H9 (cell line): Measurements from ENCODE around the gene DCTN2. TPM values are rescaled to one million over a fixed set of nuclear protein-coding genes. Genes with fewer than 3 reads are reported as not detected.

Experiments
- DNase-seq: peaks from one replicate; pipeline ENCODE4 v3.0.0-alpha.2; 2017
- H2AFZ ChIP-seq: one replicate; pipeline ENCODE4 v1.6.1; 2013; ENCODE audit warnings: mild to moderate bottlenecking, low read length, control low read depth, moderate library complexity
- H2AK5ac ChIP-seq: 2 replicates; pipeline ENCODE4 v1.6.1; 2013; ENCODE audit warnings: low read length, control low read depth, mixed read lengths; ENCODE audit not compliant: insufficient read length
- H2BK120ac ChIP-seq: one replicate; pipeline ENCODE4 v1.6.1; 2013; ENCODE audit warnings: low read depth, mild to moderate bottlenecking, low read length, control low read depth, inconsistent platforms; ENCODE audit not compliant: poor library complexity, severe bottlenecking
- H2BK12ac ChIP-seq: 2 replicates; pipeline ENCODE4 v1.6.1; 2013; ENCODE audit warnings: low read length, control low read depth, mixed read lengths, low read depth; ENCODE audit not compliant: insufficient read length
- H2BK15ac ChIP-seq: 2 replicates; pipeline ENCODE4 v1.6.1; 2013; ENCODE audit warnings: low read depth, low read length, control low read depth
- H2BK20ac ChIP-seq: one replicate; pipeline ENCODE4 v1.6.1; 2013; ENCODE audit warnings: low read depth, mild to moderate bottlenecking, low read length, control low read depth, inconsistent platforms; ENCODE audit not compliant: poor library complexity, severe bottlenecking
- H2BK5ac ChIP-seq: 2 replicates; pipeline ENCODE4 v1.6.1; 2013; ENCODE audit warnings: low read length, control low read depth, mixed read lengths; ENCODE audit not compliant: insufficient read length
- H3K14ac ChIP-seq: 2 replicates; pipeline ENCODE4 v1.6.1; 2013; ENCODE audit warnings: low read length, control low read depth; ENCODE audit not compliant: insufficient read depth
- H3K18ac ChIP-seq: 2 replicates; pipeline ENCODE4 v1.6.1; 2013; ENCODE audit warnings: low read depth, mild to moderate bottlenecking, mixed read lengths, low read length, control low read depth; ENCODE audit not compliant: insufficient read length
- H3K23ac ChIP-seq: 2 replicates; pipeline ENCODE4 v1.6.1; 2013; ENCODE audit warnings: low read length, control low read depth, mixed read lengths, low read depth; ENCODE audit not compliant: insufficient read length
- H3K23me2 ChIP-seq: 2 replicates; pipeline ENCODE4 v1.6.1; 2013; ENCODE audit warnings: low read depth, mild to moderate bottlenecking, mixed read lengths, low read length, control low read depth; ENCODE audit not compliant: insufficient read length, poor library complexity, severe bottlenecking
- H3K27ac ChIP-seq: 2 replicates; pipeline ENCODE4 v1.5.1; 2013; ENCODE audit warnings: low read length, control low read depth, mixed read lengths, low read depth; ENCODE audit not compliant: insufficient read length
- H3K27me3 ChIP-seq: 2 replicates; pipeline ENCODE4 v1.6.1; 2013; ENCODE audit warnings: low read length, control low read depth, inconsistent platforms; ENCODE audit not compliant: insufficient read depth
- H3K4ac ChIP-seq: 2 replicates; pipeline ENCODE4 v1.6.1; 2013; ENCODE audit warnings: low read depth, mild to moderate bottlenecking, control low read depth, inconsistent platforms, low read length, moderate library complexity
- H3K4me1 ChIP-seq: 2 replicates; pipeline ENCODE4 v1.6.1; 2013; ENCODE audit warnings: low read length, control low read depth, inconsistent platforms; ENCODE audit not compliant: insufficient read depth
- H3K4me2 ChIP-seq: 2 replicates; pipeline ENCODE4 v1.6.1; 2013; ENCODE audit warnings: low read length, control low read depth, mixed read lengths; ENCODE audit not compliant: insufficient read length, insufficient read depth
- H3K56ac ChIP-seq: 2 replicates; pipeline ENCODE4 v1.6.1; 2013; ENCODE audit warnings: low read depth, mild to moderate bottlenecking, mixed read lengths, low read length, control low read depth; ENCODE audit not compliant: insufficient read length
- H3K79me1 ChIP-seq: 2 replicates; pipeline ENCODE4 v1.6.1; 2013; ENCODE audit warnings: low read depth, mild to moderate bottlenecking, moderate library complexity, low read length, control low read depth, inconsistent platforms; ENCODE audit not compliant: insufficient read depth, poor library complexity, severe bottlenecking
- H3K79me2 ChIP-seq: 2 replicates; pipeline ENCODE4 v1.6.1; 2013; ENCODE audit warnings: low read length, control low read depth, inconsistent platforms; ENCODE audit not compliant: insufficient read depth
- H3K9ac ChIP-seq: 2 replicates; pipeline ENCODE4 v1.6.1; 2013; ENCODE audit warnings: low read length, control low read depth, mixed read lengths; ENCODE audit not compliant: insufficient read length; ENCODE audit errors: extremely low read depth
- H3K9me3 ChIP-seq: one replicate; pipeline ENCODE4 v1.6.1; 2013; ENCODE audit warnings: low read depth, low read length, inconsistent platforms; ENCODE audit not compliant: control insufficient read depth
- H3T11ph ChIP-seq: one replicate; pipeline ENCODE4 v1.6.1; 2013; ENCODE audit warnings: mild to moderate bottlenecking, low read length, control low read depth, inconsistent platforms
- H4K20me1 ChIP-seq: one replicate; pipeline ENCODE4 v1.6.1; 2013; ENCODE audit not compliant: control insufficient read depth, insufficient read length, insufficient read depth
- H4K5ac ChIP-seq: 2 replicates; pipeline ENCODE4 v1.6.1; 2013; ENCODE audit warnings: low read depth, mild to moderate bottlenecking, mixed read lengths, low read length, control low read depth; ENCODE audit not compliant: insufficient read length
- H4K8ac ChIP-seq: replicated peaks from 2 replicates; pipeline ENCODE4 v1.6.1; 2013; ENCODE audit warnings: low read length, control low read depth, mixed read lengths, low read depth; ENCODE audit not compliant: insufficient read length
- H4K91ac ChIP-seq: 2 replicates; pipeline ENCODE4 v1.6.1; 2013; ENCODE audit warnings: low read depth, mild to moderate bottlenecking, moderate library complexity, mixed read lengths, low read length, control low read depth; ENCODE audit not compliant: insufficient read length
- H3K27ac Mint-ChIP-seq, 3 experiments: 2 replicates in 2 of 3; 3 replicates in 1 of 3; pipeline ENCODE4 v1.8.0; 2020 to 2021; ENCODE audit warnings: mixed read lengths in 3 of 3, mild to moderate bottlenecking in 1 of 3, moderate library complexity in 1 of 3
- H3K27me3 Mint-ChIP-seq: 2 replicates; pipeline ENCODE4 v1.8.0; 2021; ENCODE audit warnings: low read depth, mild to moderate bottlenecking, moderate library complexity, mixed read lengths
- H3K36me3 Mint-ChIP-seq, 3 experiments: 2 replicates in 2 of 3; 3 replicates in 1 of 3; pipeline ENCODE4 v1.8.0; 2020 to 2021; ENCODE audit warnings: low read depth in 3 of 3, mixed read lengths in 3 of 3; ENCODE audit not compliant: insufficient read depth in 1 of 3
- H3K4me1 Mint-ChIP-seq, 2 experiments: 2 replicates each; pipeline ENCODE4 v1.8.0; 2020; ENCODE audit warnings: mixed read lengths in 2 of 2
- H3K4me3 Mint-ChIP-seq, 2 experiments: 2 replicates in 1 of 2; 3 replicates in 1 of 2; pipeline ENCODE4 v1.8.0; 2020 to 2021; ENCODE audit warnings: mild to moderate bottlenecking in 2 of 2, mixed read lengths in 2 of 2, moderate library complexity in 1 of 2
- H3K9me3 Mint-ChIP-seq, 2 experiments: 2 replicates in 1 of 2; 3 replicates in 1 of 2; pipeline ENCODE4 v1.8.0; 2020; ENCODE audit warnings: mild to moderate bottlenecking in 2 of 2, mixed read lengths in 2 of 2, moderate library complexity in 1 of 2
- CTCF ChIP-seq: fragments of 200-600 bp; sonication (generic); conservative IDR thresholded peaks from 3 replicates; pipeline ENCODE4 v1.8.0; 2021; ENCODE audit warnings: antibody characterized with exemption, mild to moderate bottlenecking
- WGBS: extraction: QIAGEN DNeasy Blood & Tissue Kit; methylation state at CpG from one replicate; pipeline ENCODE4 v1.1.7; 2013; ENCODE audit warnings: missing lambda C conversion rate, low lambda C conversion rate, mixed read lengths; ENCODE audit not compliant: insufficient read length; ENCODE audit errors: extremely low coverage; 5-methylcytosine and 5-hydroxymethylcytosine counted together
- total RNA-seq: library from RNA; stranded (reverse); gene quantifications from 2 replicates; pipeline ENCODE4 v1.2.1, GENCODE V29; 2021

Gene DCTN2
- total RNA-seq, 1 experiment from 2014 or later: 97.7 TPM

- no peak overlapping the region for H3K23ac ChIP-seq
Measured at GRCh38 chr12:57564178-57564740, 17.3 kb upstream of the DCTN2 start.

More at GRCh38 chr12:57564178-57564740, 17.3 kb upstream of the DCTN2 start:
- H3K4me1 Mint-ChIP-seq: no peaks in the 10 kb centered on the region
- H3K27me3 Mint-ChIP-seq: no peaks in the 10 kb centered on the region
- no peak overlapping the region for H3K4me2 ChIP-seq
- no peaks in the 10 kb centered on the region for H3K79me1 ChIP-seq
- DNase-seq: no peak
- no peak overlapping the region for H2BK5ac ChIP-seq
- H3K18ac ChIP-seq: no peak overlapping the region
- no peak overlapping the region for H2BK20ac ChIP-seq
- no peak overlapping the region for H3K27ac Mint-ChIP-seq
- peaks cover 19 to 37% (median 36%) of the 10 kb centered on the region in 3 experiments; a peak in 6 of 7 replicates for H3K36me3 Mint-ChIP-seq
- H4K91ac ChIP-seq: no peak overlapping the region
- no peaks in the 10 kb centered on the region for H3K79me2 ChIP-seq
- no peak overlapping the region for H2AFZ ChIP-seq
- H2BK12ac ChIP-seq: no peak overlapping the region
- no peak overlapping the region for H4K5ac ChIP-seq
- no peaks in the 10 kb centered on the region for H3K27me3 ChIP-seq
- no peak overlapping the region for H3K4me3 Mint-ChIP-seq
- H4K8ac ChIP-seq: no peak overlapping the region
- no peak overlapping the region for H3K4ac ChIP-seq
- no peaks in the 10 kb centered on the region for H3K4me1 ChIP-seq
- no peak overlapping the region for H2BK15ac ChIP-seq
- no peak overlapping the region for H2AK5ac ChIP-seq
- no peaks in the 10 kb centered on the region for H3K9me3 ChIP-seq
- WGBS: no CpG with 5 or more reads among the region's 7 CpGs
- no peaks in the 10 kb centered on the region for H4K20me1 ChIP-seq
- TF ChIP-seq CTCF: no peak
- H3K9me3 Mint-ChIP-seq: no peaks in the 10 kb centered on the region
- H3T11ph ChIP-seq: no peak overlapping the region
- H3K23me2 ChIP-seq: peaks cover 3% of the 10 kb centered on the region
- H3K9ac ChIP-seq: no peak overlapping the region
- H3K27ac ChIP-seq: no peak overlapping the region
- H3K56ac ChIP-seq: no peak overlapping the region
- H2BK120ac ChIP-seq: no peak overlapping the region
- no peak overlapping the region for H3K14ac ChIP-seq
